HUES6 (cell line): Measurements from ENCODE around the gene NAA38.

Experiments used
- H3K27ac ChIP-seq: 2 replicates; pipeline ENCODE4 v1.7.0; 2013; ENCODE audit warnings: low read depth, mild to moderate bottlenecking, low read length, inconsistent platforms
- H3K27me3 ChIP-seq: 2 replicates; pipeline ENCODE4 v1.6.1; 2013; ENCODE audit warnings: low read length; ENCODE audit not compliant: control insufficient read depth, insufficient read depth
- H3K36me3 ChIP-seq: 2 replicates; pipeline ENCODE4 v1.6.1; 2013; ENCODE audit warnings: low read length; ENCODE audit not compliant: control insufficient read depth, insufficient read depth
- H3K4me1 ChIP-seq: 2 replicates; pipeline ENCODE4 v1.6.1; 2013; ENCODE audit warnings: low read length; ENCODE audit not compliant: control insufficient read depth, insufficient read depth
- H3K4me3 ChIP-seq: 2 replicates; pipeline ENCODE4 v1.5.1; 2013; ENCODE audit warnings: low read depth, low read length
- H3K9ac ChIP-seq: one replicate; pipeline ENCODE4 v1.6.1; 2013; ENCODE audit warnings: mild to moderate bottlenecking, low read length
- H3K9me3 ChIP-seq: 2 replicates; pipeline ENCODE4 v1.6.1; 2013; ENCODE audit warnings: low read depth, low read length; ENCODE audit not compliant: control insufficient read depth, insufficient read depth

Gene NAA38

DNA sequence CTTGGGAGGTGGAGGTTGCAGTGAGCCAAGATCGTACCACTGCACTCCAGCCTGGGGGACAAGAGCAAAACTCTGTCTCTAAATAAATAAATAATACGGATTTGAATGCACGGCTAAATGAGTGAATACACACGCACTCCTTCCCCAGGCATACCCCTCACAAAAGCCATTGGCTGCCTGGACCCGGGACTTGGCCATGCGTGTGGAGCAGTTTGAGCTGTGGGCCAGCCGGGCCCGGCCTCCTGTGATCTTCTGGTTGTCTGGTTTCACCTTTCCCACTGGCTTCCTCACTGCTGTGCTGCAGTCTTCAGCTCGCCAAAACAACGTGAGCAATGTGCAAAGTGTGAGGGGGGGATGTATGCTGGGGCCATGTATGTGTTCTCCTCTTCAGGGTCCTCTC is 24.9 kb downstream of the NAA38 start:
- no peak overlapping the region for H3K9ac ChIP-seq
- no peaks in the 10 kb centered on the region for H3K36me3 ChIP-seq
- H3K27ac ChIP-seq = no peak overlapping the region

DNA sequence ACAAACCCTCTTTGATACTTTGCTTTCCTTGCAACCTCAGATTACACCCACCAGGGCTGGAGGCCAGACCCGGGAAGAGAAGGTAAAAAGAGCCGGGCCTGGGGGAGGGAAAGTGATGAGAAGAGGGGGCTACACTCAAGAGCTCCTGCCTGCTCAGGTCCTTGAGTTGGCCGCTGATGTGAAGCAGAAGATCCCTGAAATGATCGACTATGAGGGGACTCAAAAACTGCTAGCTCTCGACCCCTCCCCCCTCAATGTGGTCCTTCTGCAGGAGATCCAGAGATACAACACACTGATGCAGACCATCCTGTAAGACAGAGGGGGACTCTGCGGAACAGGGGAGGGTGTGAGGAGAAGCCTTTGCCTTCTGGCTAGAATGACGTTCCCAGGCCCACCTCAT is 26.1 kb downstream of the NAA38 start:
- H3K9ac ChIP-seq = no peak overlapping the region
- H3K4me1 ChIP-seq = peaks cover 8% of the 10 kb centered on the region
- H3K27ac ChIP-seq = no peak overlapping the region
- no peaks in the 10 kb centered on the region for H3K36me3 ChIP-seq
- peaks cover 43% of the 10 kb centered on the region for H3K27me3 ChIP-seq
- H3K9me3 ChIP-seq = no peaks in the 10 kb centered on the region
- no peak overlapping the region for H3K4me3 ChIP-seq

More for the DNA sequence above, 24.9 kb downstream of the NAA38 start:
- Histone ChIP-seq H3K4me3 (no peak overlapping the region), H3K27me3 (peaks cover 39% of the 10 kb centered on the region), H3K4me1 (peaks cover 11% of the 10 kb centered on the region), H3K9me3 (no peaks in the 10 kb centered on the region)

DNA sequence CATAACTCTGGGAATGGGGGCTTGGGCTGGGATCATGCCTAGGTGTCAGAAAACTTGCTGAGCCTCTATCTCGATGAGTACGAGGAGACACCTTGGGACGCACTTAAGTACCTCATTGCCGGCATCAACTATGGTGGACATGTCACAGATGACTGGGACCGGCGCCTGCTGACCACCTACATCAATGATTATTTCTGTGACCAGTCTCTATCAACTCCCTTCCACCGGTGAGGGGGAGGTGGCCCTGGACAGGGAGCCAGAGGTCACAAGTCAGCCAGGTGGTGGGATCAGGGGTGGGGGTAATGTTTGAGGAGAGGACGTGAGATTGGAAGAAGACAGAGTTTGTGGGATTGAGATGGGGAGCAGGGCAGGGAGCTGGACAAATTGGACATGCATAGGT is 26.7 kb downstream of the NAA38 start:
- Histone ChIP-seq H3K9me3 (no peaks in the 10 kb centered on the region), H3K9ac (no peak overlapping the region), H3K27ac (no peak overlapping the region), H3K27me3 (peaks cover 44% of the 10 kb centered on the region), H3K36me3 (no peaks in the 10 kb centered on the region), H3K4me1 (peaks cover 8% of the 10 kb centered on the region), H3K4me3 (no peak overlapping the region)

DNA sequence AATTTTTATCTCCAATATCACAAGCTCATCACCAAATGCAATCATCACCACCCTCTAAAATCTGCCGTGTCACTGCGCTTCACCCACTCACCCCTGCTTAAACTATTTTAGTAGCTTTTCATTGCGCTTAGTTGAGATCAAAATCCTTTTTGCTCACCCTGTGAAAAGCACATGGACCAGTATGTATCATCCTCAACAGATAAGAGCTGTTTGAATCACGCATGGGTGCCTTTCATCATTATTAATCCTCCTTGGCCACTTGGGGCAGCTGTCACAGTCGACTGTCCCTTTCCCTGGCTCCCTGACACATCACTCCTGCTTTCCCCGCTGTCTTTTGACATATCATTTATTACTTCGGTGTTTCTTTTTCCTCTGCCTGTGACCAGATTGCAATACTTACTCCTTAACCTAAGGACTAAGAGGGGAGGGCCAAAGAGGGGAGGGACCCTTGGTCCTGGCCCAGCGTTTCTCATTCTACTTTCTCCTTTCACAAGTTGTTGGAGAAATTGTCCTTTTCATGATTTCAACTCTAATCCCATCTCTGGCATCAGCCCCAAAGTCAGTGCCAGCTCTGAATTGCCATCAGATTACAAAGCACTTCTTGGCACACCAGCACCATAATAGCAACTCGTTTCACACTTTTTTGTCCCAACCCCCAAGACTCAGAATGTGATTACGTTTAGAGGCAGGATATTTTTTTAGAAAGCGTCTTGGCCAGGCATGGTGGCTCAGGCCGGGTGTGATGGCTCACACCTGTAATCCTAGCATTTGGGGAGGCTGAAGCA is 32.0 kb downstream of the NAA38 start:
- H3K9ac ChIP-seq = no peak overlapping the region
- H3K27me3 ChIP-seq = peaks cover 36% of the 10 kb centered on the region
- H3K4me3 ChIP-seq = no peak overlapping the region
- H3K4me1 ChIP-seq = peaks cover 8% of the 10 kb centered on the region; the same call in 1 of the 2 replicates
- H3K36me3 ChIP-seq = no peaks in the 10 kb centered on the region
- H3K27ac ChIP-seq = no peak overlapping the region
- H3K9me3 ChIP-seq = no peaks in the 10 kb centered on the region

DNA sequence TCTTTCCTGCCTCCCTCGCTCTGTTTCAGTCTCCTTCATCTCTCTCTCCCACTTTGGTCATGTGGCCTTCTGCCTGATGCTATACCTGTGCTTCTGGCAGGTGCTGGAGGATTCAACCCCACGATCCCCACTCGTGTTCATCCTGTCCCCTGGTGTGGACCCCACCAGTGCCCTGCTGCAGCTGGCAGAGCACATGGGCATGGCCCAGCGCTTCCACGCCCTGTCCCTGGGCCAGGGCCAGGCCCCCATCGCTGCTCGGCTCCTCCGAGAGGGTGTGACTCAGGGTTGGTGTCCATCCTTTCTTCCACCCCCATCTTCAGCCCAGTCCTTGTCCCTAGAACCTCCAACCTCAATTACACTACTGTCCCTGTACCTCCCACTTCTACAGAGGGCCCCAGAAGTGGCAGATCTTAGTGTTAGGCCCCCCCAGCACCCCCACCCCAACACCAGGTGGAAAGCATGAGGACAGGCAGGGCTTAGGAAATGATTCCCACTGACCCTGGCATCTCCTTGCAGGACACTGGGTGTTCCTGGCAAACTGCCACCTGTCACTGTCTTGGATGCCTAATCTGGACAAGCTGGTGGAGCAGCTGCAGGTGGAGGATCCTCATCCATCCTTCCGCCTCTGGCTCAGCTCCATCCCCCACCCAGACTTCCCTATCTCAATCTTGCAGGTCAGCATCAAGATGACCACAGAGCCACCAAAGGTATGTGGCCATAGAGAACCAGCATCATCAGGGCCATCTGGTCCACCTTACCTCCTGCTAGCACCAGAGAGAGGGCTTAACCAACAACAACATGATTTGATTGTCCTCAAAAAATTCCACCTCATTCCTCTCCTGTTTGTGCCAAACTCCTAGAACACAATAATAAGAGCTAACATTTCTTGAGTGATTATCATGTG is 33.1 kb downstream of the NAA38 start:
- peak overlapping the region; percentile 27 for H3K9ac ChIP-seq
- H3K27me3 ChIP-seq = peaks cover 35% of the 10 kb centered on the region
- H3K4me1 ChIP-seq = peaks cover 8% of the 10 kb centered on the region; the same call in 1 of the 2 replicates
- no peak overlapping the region for H3K27ac ChIP-seq
- H3K9me3 ChIP-seq = no peaks in the 10 kb centered on the region
- H3K4me3 ChIP-seq = peak overlapping the region; percentile 5; the same call in 1 of the 2 replicates
- no peaks in the 10 kb centered on the region for H3K36me3 ChIP-seq

GRCh38 chr17:7823581-7824001 is 33.8 kb downstream of the NAA38 start:
- peaks cover 8% of the 10 kb centered on the region; the same call in 1 of the 2 replicates for H3K4me1 ChIP-seq
- no peaks in the 10 kb centered on the region for H3K9me3 ChIP-seq
- H3K27ac ChIP-seq = no peak overlapping the region
- H3K36me3 ChIP-seq = no peaks in the 10 kb centered on the region
- H3K27me3 ChIP-seq = peaks cover 41% of the 10 kb centered on the region
- peak overlapping the region; percentile 5; the same call in 1 of the 2 replicates for H3K4me3 ChIP-seq
- peak overlapping the region; percentile 27 for H3K9ac ChIP-seq

GRCh38 chr17:7822126-7822525 is 35.2 kb downstream of the NAA38 start:
- H3K36me3 ChIP-seq = no peaks in the 10 kb centered on the region
- H3K27ac ChIP-seq = no peak overlapping the region
- H3K9ac ChIP-seq = no peak overlapping the region
- H3K4me1 ChIP-seq = peaks cover 8% of the 10 kb centered on the region; the same call in 1 of the 2 replicates
- no peaks in the 10 kb centered on the region for H3K9me3 ChIP-seq
- H3K4me3 ChIP-seq = no peak overlapping the region
- peaks cover 39% of the 10 kb centered on the region for H3K27me3 ChIP-seq

GRCh38 chr17:7820231-7820630 is 37.1 kb downstream of the NAA38 start:
- no peaks in the 10 kb centered on the region for H3K9me3 ChIP-seq
- H3K27me3 ChIP-seq = peaks cover 30% of the 10 kb centered on the region
- no peak overlapping the region for H3K9ac ChIP-seq
- H3K4me1 ChIP-seq = peaks cover 8% of the 10 kb centered on the region; the same call in 1 of the 2 replicates
- H3K27ac ChIP-seq = no peak overlapping the region
- H3K4me3 ChIP-seq = no peak overlapping the region
- H3K36me3 ChIP-seq = no peaks in the 10 kb centered on the region

DNA sequence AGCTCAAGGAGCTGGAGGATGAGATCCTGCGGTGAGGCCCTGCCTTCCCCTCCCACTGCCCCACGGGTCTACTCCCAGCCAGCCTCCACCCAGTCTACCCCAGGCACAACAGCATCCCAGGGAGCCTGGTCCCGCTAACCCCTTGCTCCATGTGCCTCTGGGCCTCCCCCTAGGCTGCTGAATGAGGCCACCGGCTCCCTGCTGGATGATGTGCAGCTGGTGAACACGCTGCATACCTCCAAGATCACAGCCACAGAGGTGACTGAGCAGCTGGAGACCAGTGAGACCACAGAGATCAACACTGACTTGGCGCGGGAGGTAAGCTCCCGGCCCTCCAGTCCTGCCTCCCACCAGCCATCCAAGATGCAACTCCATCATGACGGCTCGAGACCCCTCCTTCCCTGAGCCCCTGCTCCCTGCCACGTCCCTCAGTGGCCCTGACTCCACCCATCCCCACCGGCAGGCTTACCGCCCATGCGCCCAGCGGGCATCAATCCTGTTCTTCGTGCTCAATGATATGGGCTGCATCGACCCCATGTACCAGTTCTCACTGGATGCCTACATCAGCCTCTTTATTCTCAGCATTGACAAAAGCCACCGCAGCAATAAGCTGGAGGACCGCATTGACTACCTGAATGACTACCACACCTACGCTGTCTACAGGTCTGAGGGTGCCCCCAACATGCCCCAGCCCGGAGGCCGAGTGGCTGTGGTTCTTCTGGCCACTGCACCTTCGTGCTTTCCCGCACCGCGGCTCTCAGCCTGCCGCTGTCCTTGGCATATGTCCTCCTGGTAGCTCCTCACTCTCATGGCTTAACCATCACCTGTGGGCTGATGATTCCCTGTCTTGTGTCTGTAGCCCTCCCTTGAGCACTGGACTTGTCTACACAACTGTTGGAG is 38.4 kb downstream of the NAA38 start:
- no peaks in the 10 kb centered on the region for H3K9me3 ChIP-seq
- peaks cover 19% of the 10 kb centered on the region for H3K27me3 ChIP-seq
- H3K27ac ChIP-seq = no peak overlapping the region
- peaks cover 7% of the 10 kb centered on the region; the same call in 1 of the 2 replicates for H3K4me1 ChIP-seq
- no peaks in the 10 kb centered on the region for H3K36me3 ChIP-seq
- no peak overlapping the region for H3K9ac ChIP-seq
- no peak overlapping the region for H3K4me3 ChIP-seq

DNA sequence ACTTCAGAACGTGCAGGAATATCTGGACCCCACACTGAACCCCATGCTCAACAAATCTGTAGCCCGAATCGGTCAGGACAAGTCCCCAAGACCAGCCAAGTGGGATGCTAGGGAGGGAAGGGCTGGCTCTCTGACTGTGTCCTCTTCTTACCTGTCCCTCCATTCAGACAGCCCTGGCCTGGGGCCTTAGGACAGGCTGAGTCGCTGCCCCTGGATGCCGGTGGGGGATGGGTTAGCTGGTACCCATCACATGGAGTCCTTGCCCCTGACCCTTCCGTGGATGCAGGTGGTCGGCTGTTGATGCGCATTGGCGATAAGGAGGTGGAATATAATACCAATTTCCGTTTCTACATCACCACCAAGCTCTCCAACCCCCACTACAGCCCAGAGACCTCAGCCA is 39.3 kb downstream of the NAA38 start:
- no peak overlapping the region for H3K9ac ChIP-seq
- no peak overlapping the region for H3K4me3 ChIP-seq
- no peaks in the 10 kb centered on the region for H3K36me3 ChIP-seq
- H3K27me3 ChIP-seq = peaks cover 10% of the 10 kb centered on the region; the same call in 1 of the 2 replicates
- H3K4me1 ChIP-seq = no peaks in the 10 kb centered on the region; the same call in 1 of the 2 replicates
- H3K27ac ChIP-seq = no peak overlapping the region
- no peaks in the 10 kb centered on the region for H3K9me3 ChIP-seq
